ENCODE measurements around the gene DEDD2.

DNA sequence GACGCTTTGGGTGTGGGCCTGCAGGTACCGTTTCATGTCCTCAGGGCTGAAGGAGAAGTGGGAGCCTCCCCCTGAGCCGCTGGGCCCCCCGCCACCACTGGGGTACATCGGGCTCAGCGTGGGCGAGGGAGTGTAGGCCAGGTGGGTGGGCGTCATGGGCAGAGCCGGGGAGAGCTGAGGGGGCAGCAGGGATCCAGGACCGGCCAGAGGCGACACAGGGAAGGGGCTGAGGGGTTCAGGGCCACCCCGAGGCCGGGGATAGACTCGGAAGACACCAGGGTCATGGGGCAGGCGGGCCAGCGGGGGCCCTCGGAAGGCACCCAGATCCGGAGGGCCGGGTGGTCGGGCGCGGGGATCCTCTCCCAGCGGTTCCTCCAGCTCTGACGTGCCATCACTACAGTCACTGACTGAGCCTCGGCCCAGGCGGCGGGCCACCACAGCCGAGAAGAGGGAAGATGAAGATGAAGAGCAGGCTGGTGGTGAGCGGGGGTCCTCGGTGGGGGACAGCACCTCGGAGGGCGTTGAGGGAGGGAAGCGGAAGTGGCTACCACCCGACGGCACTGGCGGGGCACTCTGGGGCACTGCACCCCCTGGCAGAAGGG lies 31.8 kb upstream of the DEDD2 start:
- no peak for TF ChIP-seq POLR2A (IDR thresholded peaks at IDR 0.05; ENCODE audit: extremely low read depth, insufficient read length)
- TF ChIP-seq, protein P1, sequence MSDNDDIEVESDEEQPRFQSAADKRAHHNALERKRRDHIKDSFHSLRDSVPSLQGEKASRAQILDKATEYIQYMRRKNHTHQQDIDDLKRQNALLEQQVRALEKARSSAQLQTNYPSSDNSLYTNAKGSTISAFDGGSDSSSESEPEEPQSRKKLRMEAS (IDR thresholded peaks at IDR 0.05; ENCODE audit: low read depth, low read length): no peak
- TF ChIP-seq, protein P2, sequence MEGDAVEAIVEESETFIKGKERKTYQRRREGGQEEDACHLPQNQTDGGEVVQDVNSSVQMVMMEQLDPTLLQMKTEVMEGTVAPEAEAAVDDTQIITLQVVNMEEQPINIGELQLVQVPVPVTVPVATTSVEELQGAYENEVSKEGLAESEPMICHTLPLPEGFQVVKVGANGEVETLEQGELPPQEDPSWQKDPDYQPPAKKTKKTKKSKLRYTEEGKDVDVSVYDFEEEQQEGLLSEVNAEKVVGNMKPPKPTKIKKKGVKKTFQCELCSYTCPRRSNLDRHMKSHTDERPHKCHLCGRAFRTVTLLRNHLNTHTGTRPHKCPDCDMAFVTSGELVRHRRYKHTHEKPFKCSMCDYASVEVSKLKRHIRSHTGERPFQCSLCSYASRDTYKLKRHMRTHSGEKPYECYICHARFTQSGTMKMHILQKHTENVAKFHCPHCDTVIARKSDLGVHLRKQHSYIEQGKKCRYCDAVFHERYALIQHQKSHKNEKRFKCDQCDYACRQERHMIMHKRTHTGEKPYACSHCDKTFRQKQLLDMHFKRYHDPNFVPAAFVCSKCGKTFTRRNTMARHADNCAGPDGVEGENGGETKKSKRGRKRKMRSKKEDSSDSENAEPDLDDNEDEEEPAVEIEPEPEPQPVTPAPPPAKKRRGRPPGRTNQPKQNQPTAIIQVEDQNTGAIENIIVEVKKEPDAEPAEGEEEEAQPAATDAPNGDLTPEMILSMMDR (IDR thresholded peaks at IDR 0.05; ENCODE audit: low read depth, low read length): no peak

Measured in NB4 (cell line).